NCI-H2107 (cell line): ENCODE results near the gene POLA1.

Experiments used
- DNase-seq: peaks from one replicate; lab custom pipeline; 2025; lab: John Stamatoyannopoulos, UW

POLA1 gene

GRCh38 chrX:25007059-25008053 is 313.6 kb downstream of the POLA1 start:
- no peak for DNase-seq

GRCh38 chrX:25009407-25009806 is 315.7 kb downstream of the POLA1 start:
- DNase-seq, result no peak

- no peak for DNase-seq
These were observed 317.3 kb downstream of the POLA1 start for GRCh38 chrX:25010784-25011588.

- DNase-seq, result no peak
These were observed 318.1 kb downstream of the POLA1 start for GRCh38 chrX:25011589-25012432.

DNA sequence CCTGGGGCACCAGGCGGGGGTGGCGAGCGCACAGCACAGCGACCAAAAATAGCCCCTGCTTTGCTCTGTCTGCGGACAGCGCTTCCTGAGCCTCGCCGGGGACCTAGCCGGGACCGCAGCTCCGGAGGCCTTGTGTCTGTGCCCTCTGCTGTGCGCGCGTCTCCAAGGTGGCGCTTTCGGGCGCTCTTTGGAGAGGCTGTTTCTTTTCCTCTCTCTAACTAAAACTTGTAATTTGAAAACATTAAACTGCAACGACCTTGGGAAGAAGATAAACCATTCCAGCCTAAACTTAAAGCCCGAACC is 318.7 kb downstream of the POLA1 start:
- DNase-seq, result no peak

DNA sequence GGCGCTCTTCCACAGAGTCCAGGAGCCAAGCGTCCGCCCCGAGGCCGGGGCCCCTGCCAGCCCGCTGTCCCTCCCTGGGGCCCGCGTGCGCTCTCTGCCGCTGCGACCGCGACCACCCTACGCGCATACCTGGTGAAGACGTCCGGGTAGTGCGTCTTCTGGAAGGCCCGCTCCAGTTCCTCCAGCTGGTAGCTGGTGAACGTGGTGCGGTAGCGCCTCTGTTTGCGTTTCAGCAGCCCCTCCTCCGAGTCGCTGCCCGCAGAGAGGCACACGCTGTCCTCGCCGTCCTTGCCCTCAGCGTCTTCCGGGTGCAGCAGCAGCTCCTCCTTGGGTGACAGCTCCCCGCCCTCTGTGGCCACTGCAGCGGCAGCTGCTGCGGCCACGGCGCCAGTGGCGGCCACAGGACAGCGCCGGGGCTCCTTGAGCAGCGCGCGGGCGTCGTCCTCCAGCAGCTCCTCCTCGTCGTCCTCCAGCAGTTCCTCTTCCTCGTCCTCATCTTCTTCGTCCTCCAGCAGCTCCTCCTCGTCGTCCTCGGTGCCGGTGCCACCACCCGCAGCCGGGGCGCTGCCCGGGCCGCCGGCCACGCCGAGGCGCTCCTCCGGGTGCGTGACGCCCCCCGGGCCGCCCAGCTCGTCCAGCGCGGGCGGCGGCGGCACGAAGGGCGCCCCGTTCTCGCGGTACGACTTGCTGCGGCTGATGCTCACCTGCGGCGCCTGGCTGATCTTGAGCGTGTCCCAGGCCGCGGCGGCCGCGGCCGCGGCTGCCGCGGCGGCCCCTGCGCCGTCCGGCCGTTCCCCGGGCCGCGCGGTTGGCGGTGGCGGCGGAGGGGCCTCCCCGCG is 319.3 kb downstream of the POLA1 start:
- no peak for DNase-seq

DNA sequence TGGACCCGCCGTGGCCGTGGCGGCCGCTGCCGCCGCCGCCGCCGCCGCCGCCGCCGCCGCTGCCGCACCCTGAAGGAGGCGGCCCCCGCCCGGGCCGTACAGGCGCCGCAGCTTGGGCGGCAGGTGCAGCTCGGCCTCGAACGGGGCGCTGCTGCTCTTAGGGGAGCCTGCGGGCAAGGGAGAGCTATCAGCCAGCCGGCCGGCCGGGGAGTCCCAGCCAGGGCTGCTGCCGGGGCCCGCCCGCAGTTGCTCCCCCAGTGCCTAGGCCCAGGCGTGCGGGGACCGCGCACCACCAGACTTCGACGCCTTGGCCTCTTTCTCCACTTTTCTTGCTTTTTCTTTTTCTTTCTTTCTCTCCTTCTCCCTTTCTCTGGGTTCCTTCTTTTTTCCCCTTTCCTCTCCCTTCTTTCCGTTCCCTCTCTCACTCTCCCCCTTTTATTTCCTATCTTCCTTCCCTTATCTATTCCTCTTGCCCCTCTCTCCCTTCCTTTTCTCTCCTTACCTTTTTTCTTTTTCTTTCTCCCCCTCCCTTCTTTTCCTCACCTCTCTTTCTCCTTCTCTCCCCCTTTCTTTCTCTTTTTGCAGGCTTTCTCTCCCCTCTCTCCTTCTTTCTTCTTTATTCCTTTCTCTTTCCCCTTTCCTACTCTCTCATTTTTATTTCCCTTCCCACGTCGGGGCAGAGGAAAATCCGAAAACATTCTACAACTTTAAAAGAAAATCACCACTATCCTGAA is 320.1 kb downstream of the POLA1 start:
- DNase-seq, result no peak

DNA sequence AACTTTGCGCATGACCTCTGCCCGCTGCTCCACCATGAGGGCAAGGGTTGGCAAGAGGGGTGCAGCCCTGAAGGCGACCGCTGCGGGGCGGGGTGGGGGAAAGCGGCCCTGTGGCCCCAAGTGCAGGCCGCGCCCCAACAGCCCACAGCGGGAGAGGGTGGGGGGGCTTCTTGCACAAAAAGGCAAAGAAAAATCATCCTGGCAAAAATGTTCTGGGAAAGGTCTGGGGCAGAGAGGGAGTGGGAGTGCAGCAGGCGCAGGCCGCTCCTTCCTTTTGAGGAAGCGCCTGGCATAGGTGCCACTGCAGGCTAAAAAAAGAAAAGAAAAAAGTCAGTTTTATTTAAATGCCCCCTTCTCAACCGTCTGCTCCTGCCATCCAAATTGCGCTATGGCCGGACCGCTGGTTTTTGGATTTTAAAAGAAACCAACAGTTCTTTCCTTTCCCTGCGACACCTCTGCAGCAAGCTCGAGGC is 320.7 kb downstream of the POLA1 start:
- no peak for DNase-seq

GRCh38 chrX:25015486-25016360 is 322.0 kb downstream of the POLA1 start, which contains the start of gene ARX:
ARX (minus strand) TSS chrX:25015965; CDS start chrX:25015737, 228 bp downstream.
- DNase-seq, result no peak

DNA sequence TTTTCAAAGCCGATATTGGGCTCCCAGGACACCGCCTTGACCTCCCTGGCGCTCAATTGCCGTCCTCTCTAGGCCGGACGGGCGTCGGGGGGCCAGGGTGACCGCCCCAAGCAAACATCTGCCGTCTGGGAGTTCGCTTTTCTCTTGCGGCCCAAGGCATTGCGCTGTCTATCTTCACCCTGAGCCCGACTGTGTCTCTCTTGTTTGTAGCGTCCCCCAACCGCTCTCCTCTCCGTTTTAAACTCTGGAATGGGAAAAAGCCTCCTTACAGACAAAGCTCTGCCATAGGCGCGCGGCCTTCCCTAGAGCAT is 322.6 kb downstream of the POLA1 start:
- DNase-seq, result no peak

GRCh38 chrX:25016938-25017598 is 323.4 kb downstream of the POLA1 start:
- DNase-seq, result no peak

DNA sequence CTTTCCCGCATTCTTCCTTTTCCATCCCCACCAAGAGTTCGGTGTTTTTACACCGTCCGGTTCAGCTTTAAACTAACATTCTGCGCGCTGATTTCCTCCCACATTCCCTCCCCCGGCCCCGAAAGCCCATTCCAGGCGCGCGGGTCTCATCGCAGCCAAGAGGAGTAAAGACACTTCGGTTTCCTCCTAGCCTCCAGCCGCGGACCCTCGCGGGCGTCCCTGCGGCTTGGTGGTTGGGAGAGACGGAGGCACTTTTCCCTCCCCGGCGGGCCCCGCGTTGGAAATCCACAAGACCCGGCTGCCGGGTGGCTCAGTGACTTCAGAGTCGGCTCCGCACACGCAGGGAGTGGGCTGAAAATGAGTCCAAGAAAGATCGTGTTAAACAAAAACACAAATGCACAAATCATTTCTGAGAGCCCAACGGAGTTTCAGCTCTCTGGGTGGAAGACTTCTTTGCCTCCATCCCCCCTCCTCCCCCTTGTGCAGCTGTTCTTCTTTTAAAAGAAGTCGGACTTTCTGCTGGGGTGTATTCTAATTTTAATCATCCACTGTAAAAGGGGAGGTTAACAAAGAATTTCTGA is 324.0 kb downstream of the POLA1 start:
- DNase-seq, result no peak

GRCh38 chrX:25018682-25019081 is 325.0 kb downstream of the POLA1 start:
- DNase-seq, result no peak

DNA sequence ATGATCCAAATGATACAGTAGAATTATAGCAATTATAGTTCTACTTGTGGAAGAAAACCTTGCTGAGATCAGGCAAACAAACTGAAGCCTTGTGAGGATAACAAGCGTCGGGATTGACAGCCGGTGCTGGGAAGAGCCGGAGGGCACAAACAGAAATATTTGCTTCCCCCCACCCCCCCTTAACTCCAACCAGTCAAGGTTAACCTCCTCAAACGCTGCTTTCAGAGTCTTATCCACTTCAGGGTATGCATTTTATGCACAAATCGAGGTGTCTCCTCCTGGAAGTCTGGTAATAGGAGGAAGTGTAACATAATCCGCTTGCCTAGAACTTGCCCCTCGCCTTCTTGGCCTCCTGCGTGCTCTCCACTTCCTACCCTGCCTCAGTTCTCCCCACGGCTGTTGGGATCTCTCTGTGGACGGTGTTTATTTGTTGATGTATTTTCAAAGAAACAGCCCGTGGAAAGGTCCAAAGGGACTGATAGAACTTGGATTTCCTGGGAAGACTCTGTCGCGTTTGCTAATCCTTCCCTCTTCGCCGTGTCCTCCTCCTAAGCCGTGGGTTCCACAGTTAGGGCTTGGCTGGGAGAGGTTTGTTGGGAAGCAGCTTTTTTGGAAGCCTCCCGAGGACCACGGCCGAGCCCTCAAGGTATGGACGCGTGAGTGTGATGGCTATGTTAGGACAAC is 326.1 kb downstream of the POLA1 start:
- DNase-seq, result no peak

DNA sequence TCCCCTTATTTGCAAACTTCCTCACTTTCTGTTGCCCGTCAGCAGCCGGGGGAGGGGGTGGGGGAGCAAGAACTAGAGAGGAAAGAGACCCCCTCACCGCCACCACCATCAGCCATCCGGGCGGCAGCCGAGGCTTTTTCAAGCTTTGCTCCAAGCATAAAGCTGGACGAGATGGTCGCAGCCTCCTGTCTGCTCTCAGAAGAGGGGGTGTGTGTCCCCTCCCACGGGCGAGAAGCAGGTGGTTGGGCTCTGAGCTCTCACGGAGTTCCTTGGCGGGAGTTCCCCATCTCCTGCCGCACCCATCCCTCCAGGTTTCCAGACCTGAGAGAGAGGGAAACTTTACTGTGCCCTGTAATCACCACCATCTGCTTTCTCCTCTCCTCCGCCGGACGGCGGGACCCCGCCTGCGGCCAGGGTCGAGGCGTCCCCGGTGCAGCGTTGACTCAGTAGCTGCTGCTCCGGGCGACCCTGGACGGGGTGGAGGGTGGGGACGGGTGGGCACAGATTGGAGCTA is 326.7 kb downstream of the POLA1 start:
- no peak for DNase-seq

DNA sequence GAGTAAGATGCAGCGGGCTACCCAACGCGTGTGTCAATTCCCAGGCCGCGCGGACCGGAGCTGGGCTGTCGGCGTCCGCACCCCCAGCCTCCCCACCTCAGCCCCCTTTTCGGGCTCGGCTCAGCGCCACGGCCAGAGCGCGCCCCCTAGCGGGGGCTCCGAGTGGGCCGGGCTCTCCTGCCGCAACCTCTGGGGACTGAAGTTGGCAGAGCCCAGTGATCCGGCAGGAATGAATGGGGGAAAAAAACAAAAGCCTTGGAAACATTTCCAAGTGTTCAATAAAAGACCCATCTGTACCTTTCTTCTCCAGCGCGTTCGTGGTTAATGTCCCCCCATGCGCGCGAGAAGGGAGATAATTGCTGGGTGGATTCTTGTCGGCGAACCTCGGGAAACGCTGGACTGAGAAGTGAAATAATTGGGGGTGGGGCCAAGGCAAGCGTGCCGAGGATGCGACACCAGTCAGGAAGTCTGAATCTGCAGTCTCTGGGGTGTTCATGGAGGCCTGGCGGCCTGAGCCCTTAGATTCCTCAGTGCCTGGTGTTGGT is 327.3 kb downstream of the POLA1 start:
- DNase-seq, result no peak
